ENCODE measurements around the gene GDI1. TPM values are rescaled to one million over a fixed set of nuclear protein-coding genes. Genes with fewer than 3 reads are reported as not detected.

Gene GDI1
- total and polyA plus RNA-seq, 10 of the 15 experiments (the other 5 are each of a cell fraction or from before 2014, with no cell fraction given) = 0.92 to 102 (median 49.6) TPM

- TF ChIP-seq NFYA (IDR thresholded peaks at IDR 0.05; ENCODE audit: borderline replicate concordance, low read depth, low read length) (no peak), TBL1XR1 (IDR thresholded peaks at IDR 0.05; ENCODE audit: low read depth, low read length) (no peak), MXI1 (IDR thresholded peaks at IDR 0.05; ENCODE audit: low read depth, low read length) (peak; percentile 17; the same call in 1 of the 2 replicates), CREM (IDR thresholded peaks at IDR 0.05; ENCODE audit: low read depth) (no peak), CREB1 (IDR thresholded peaks at IDR 0.05; ENCODE audit: low read depth) (no peak), IKZF2 (IDR thresholded peaks at IDR 0.05) (peak in 1 of 2 experiments; percentile 30; a peak in 1 of 4 replicates), PAX5 (IDR thresholded peaks at IDR 0.05; ENCODE audit: borderline replicate concordance, low read depth, low read length) (no peak), HDAC6 (IDR thresholded peaks at IDR 0.05; ENCODE audit: unreplicated experiment) (no peak), SUPT20H (IDR thresholded peaks at IDR 0.05; ENCODE audit: borderline replicate concordance, control insufficient read depth, low read depth, low read length) (no peak), ELK1 (IDR thresholded peaks at IDR 0.05; ENCODE audit: low read depth, low read length) (no peak), ZNF592 (IDR thresholded peaks at IDR 0.05) (no peak), KAT2A (conservative IDR thresholded peaks at IDR 0.05; ENCODE audit: control insufficient read depth, low read depth, low read length) (no peak), ATF2 (IDR thresholded peaks at IDR 0.05; ENCODE audit: low read length) (no peak), IKZF1 (conservative IDR thresholded peaks at IDR 0.05) (no peak; the same call in 1 of the 2 replicates), MYC (IDR thresholded peaks at IDR 0.05; ENCODE audit: insufficient read depth, insufficient read length, insufficient replicate concordance, low read length, severe bottlenecking) (no peak), USF1 (IDR thresholded peaks at IDR 0.05; ENCODE audit: borderline replicate concordance, extremely low read length, insufficient read depth, low read depth, low read length) (peak; percentile 60), POLR2AphosphoS5 (IDR thresholded peaks at IDR 0.05; ENCODE audit: low read length) (no peak), ZNF384 (IDR thresholded peaks at IDR 0.05; ENCODE audit: borderline replicate concordance, low read depth, low read length) (no peak), HCFC1 (IDR thresholded peaks at IDR 0.05; ENCODE audit: low read length) (no peak), IRF3 (IDR thresholded peaks at IDR 0.05) (no peak)
These were observed 39.7 kb upstream of the GDI1 start (continued) for GRCh38 chrX:154396973-154397887.
